K562 (cell line): ENCODE data around the gene TJP2. TPM values are rescaled to one million over a fixed set of nuclear protein-coding genes. Genes with fewer than 3 reads are reported as not detected.

ENCODE experiments used
- ATAC-seq: fragments of 200-7000 bp; cut with Tn5 transposase; 3 replicates; pipeline ENCODE4 v1.9.1; 2020; ENCODE audit warnings: moderate library complexity
- BruUV-seq: library from RNA; stranded (reverse); fragments of 400-500 nt; replicated peaks from 2 replicates; lab custom pipeline; 2021; lab: Mats Ljungman, UMichigan
- CTCF ChIA-PET: fragments of 300-600 bp; formaldehyde crosslinking; extraction: SDS; loops from one replicate; lab custom pipeline; 2021; ENCODE audit warnings: low intra/inter-chr PET ratio; lab: Yijun Ruan, JAX
- POLR2A ChIA-PET: fragments of 300-600, 350-650 bp; sonication (Branson Sonifier 250); formaldehyde crosslinking; extraction: SDS; loops from one replicate; lab custom pipeline; 2021; ENCODE audit warnings: antibody characterized with exemption, inconsistent platforms; lab: Yijun Ruan, JAX
- DNase-seq, 4 experiments: peaks; one replicate each; pipeline versions ENCODE4 v3.0.0 to v3.0.0-alpha.2; 2011 to 2018; ENCODE audit warnings: low spot score in 3 of 4, mixed read lengths in 3 of 4; ENCODE audit errors: extremely low read depth in 1 of 4
- FAIRE-seq: peaks from 2 replicates; lab custom pipeline; 2011; peaks lifted over from hg19 to GRCh38; lab: Jason Lieb, UNC
- H2AFZ ChIP-seq: 2 replicates; pipeline ENCODE4 v1.6.0; 2011; ENCODE audit warnings: low read depth, low read length, control low read depth, inconsistent platforms
- H3K27ac ChIP-seq: fragments of 200-600 bp; 3 replicates; pipeline ENCODE4 v1.8.0; 2011; ENCODE audit warnings: low read depth, mild to moderate bottlenecking, control low read depth, inconsistent platforms, low read length, moderate library complexity, mixed read lengths; ENCODE audit errors: extremely low read depth
- H3K27me3 ChIP-seq, 2 experiments: fragments of 300-600 bp in 1 of 2; 2 replicates in 1 of 2; 3 replicates in 1 of 2; pipeline versions ENCODE4 v1.6.0 to v1.8.0; 2011; ENCODE audit warnings: inconsistent platforms in 2 of 2, low read length in 2 of 2, mild to moderate bottlenecking in 1 of 2, mixed read lengths in 1 of 2, moderate library complexity in 1 of 2; ENCODE audit not compliant: control insufficient read depth in 2 of 2, insufficient read depth in 2 of 2
- H3K36me3 ChIP-seq: fragments of 300-600 bp; 3 replicates; pipeline ENCODE4 v1.8.0; 2011; ENCODE audit warnings: mild to moderate bottlenecking, low read length, inconsistent platforms; ENCODE audit not compliant: control insufficient read depth, insufficient read depth
- H3K4me1 ChIP-seq, 2 experiments: fragments of 200-600 bp in 1 of 2; replicated peaks in 1 of 2; 2 replicates in 1 of 2; 3 replicates in 1 of 2; pipeline versions ENCODE4 v1.5.1 to v1.8.0; 2011; ENCODE audit warnings: inconsistent platforms in 2 of 2, low read length in 2 of 2, mild to moderate bottlenecking in 1 of 2, mixed read lengths in 1 of 2, moderate library complexity in 1 of 2; ENCODE audit not compliant: control insufficient read depth in 2 of 2, insufficient read depth in 2 of 2
- H3K4me2 ChIP-seq: 2 replicates; pipeline ENCODE4 v1.6.1; 2011; ENCODE audit warnings: low read length, control low read depth, inconsistent platforms, mixed read lengths; ENCODE audit not compliant: insufficient read depth
- H3K4me3 ChIP-seq: fragments of 200-600 bp; sonication (generic), shearing (Covaris generic); 2 replicates; pipeline ENCODE4 v1.5.1; 2016; ENCODE audit warnings: control low read depth, inconsistent platforms
- H3K79me2 ChIP-seq: fragments of 200-600 bp; 3 replicates; pipeline ENCODE4 v1.8.0; 2011; ENCODE audit warnings: low read length, inconsistent platforms; ENCODE audit not compliant: control insufficient read depth, insufficient read depth
- H3K9ac ChIP-seq, 2 experiments: 2 replicates each; pipeline versions ENCODE4 v1.6.0 to v1.6.1; 2011; ENCODE audit warnings: low read depth in 2 of 2, low read length in 2 of 2, control low read depth in 1 of 2, inconsistent platforms in 1 of 2, mild to moderate bottlenecking in 1 of 2, mixed read lengths in 1 of 2; ENCODE audit not compliant: insufficient read depth in 1 of 2
- H3K9me1 ChIP-seq: one replicate; pipeline ENCODE4 v1.6.0; 2011; ENCODE audit warnings: inconsistent platforms, mild to moderate bottlenecking, low read length, moderate library complexity; ENCODE audit not compliant: control insufficient read depth, insufficient read depth
- H3K9me3 ChIP-seq: replicated peaks from 2 replicates; pipeline ENCODE4 v1.5.1; 2011; ENCODE audit warnings: low read depth, low read length, inconsistent platforms; ENCODE audit not compliant: control insufficient read depth, insufficient read depth
- H4K20me1 ChIP-seq: replicated peaks from 2 replicates; pipeline ENCODE4 v1.6.1; 2011; ENCODE audit warnings: low read length, inconsistent platforms, mixed read lengths; ENCODE audit not compliant: control insufficient read depth, insufficient read depth
- BRCA1 ChIP-seq, 2 experiments: fragments of 450-650 bp in 1 of 2; sonication (generic) in 1 of 2; formaldehyde crosslinking in 1 of 2; IDR thresholded peaks; 2 replicates each; pipeline versions ENCODE4 v1.5.0 to v1.6.1; 2017 to 2020; ENCODE audit warnings: mild to moderate bottlenecking in 1 of 2, missing genetic modification reagents in 1 of 2
- ELF4 ChIP-seq: fragments of 450-650 bp; formaldehyde crosslinking; IDR thresholded peaks from 2 replicates; pipeline ENCODE4 v1.4.0; 2022; ENCODE audit warnings: missing genetic modification characterization
- SOX6 ChIP-seq: fragments of 450-650 bp; IDR thresholded peaks from 2 replicates; pipeline ENCODE4 v1.6.1; 2014; ENCODE audit warnings: mild to moderate bottlenecking
- SREBF1 ChIP-seq: fragments of 150-350 bp; IDR thresholded peaks from 2 replicates; pipeline ENCODE4 v1.6.1; 2014; ENCODE audit warnings: antibody characterized with exemption, low read depth, low read length, borderline replicate concordance
- SRF ChIP-seq, 2 experiments: fragments of 250-450, 450-650 bp in 1 of 2; sonication (Bioruptor Pico) in 1 of 2; sonication (generic) in 1 of 2; formaldehyde crosslinking; IDR thresholded peaks; 2 replicates each; pipeline versions ENCODE4 v1.5.0 to v1.5.1; 2020 to 2022; ENCODE audit warnings: mild to moderate bottlenecking in 1 of 2, missing genetic modification reagents in 1 of 2
- SRSF1 ChIP-seq: fragments of 200-400 bp; formaldehyde crosslinking; IDR thresholded peaks from 2 replicates; pipeline ENCODE4 v1.6.1; 2017; ENCODE audit warnings: mild to moderate bottlenecking, low read depth, low read length, moderate library complexity
- ZNF239 ChIP-seq: fragments of 250-450 bp; sonication (Bioruptor Pico); IDR thresholded peaks from 2 replicates; pipeline ENCODE4 v1.4.0; 2020; ENCODE audit warnings: mild to moderate bottlenecking
- ZNF384 ChIP-seq: IDR thresholded peaks from 2 replicates; pipeline ENCODE4 v1.6.1; 2012; ENCODE audit warnings: low read depth, low read length, improper control_type of control experiment
- WGBS: fragments of 100-300 bp; shearing (Covaris generic); methylation state at CpG from one replicate; pipeline ENCODE4 v1.1.6; 2016; ENCODE audit warnings: low coverage, mixed read lengths; ENCODE audit not compliant: insufficient coverage; ENCODE audit errors: missing lambda C conversion rate; 5-methylcytosine and 5-hydroxymethylcytosine counted together
- in situ Hi-C: fragments of 300-500 bp; cut with MboI; formaldehyde crosslinking; loops from 4 replicates; pipeline ENCODE4 v1.15.0; 2018; ENCODE audit warnings: inconsistent platforms, mixed read lengths
- intact Hi-C: fragments of 100-400 bp; cut with micrococcal nuclease; formaldehyde crosslinking; loops from 2 replicates; pipeline ENCODE4 v1.14.2; 2022
- polyA plus RNA-seq, 8 experiments: library from polyadenylated mRNA; depleted of rRNA in 4 of 8; stranded (reverse) in 5 of 8; unstranded in 3 of 8; fragments of >200 nt; fragmentation: Nextera tagmentation in 2 of 8; fragmentation: Illumina TruSeq in 1 of 8; extraction: Ambion mirVana in 2 of 8; extraction: Trizol in 1 of 8; gene quantifications; 2 replicates each; pipeline versions ENCODE4 v1.2.1 to v1.2.3, GENCODE V29; 2011 to 2014; ENCODE audit warnings: inconsistent platforms in 1 of 8, missing spikeins in 1 of 8
- total RNA-seq, 7 experiments: library from RNA; depleted of rRNA in 6 of 7; stranded (reverse); fragments of >200 nt in 6 of 7; fragmentation: Illumina TruSeq in 2 of 7; extraction: Trizol in 2 of 7; gene quantifications; 2 replicates each; pipeline versions ENCODE4 v1.2.1 to v1.2.3, GENCODE V29; 2011 to 2021; ENCODE audit warnings: low replicate concordance in 1 of 7
- TF ChIP-seq, protein P1 (sequence below), 2 experiments: fragments of 450-650 bp in 1 of 2; sonication (generic) in 1 of 2; formaldehyde crosslinking in 1 of 2; IDR thresholded peaks; 2 replicates each; pipeline versions ENCODE4 v1.7.1 to v1.9.0; 2016 to 2022; ENCODE audit warnings: inconsistent platforms in 1 of 2, mild to moderate bottlenecking in 1 of 2, missing genetic modification reagents in 1 of 2

The TJP2 gene
- total and polyA plus RNA-seq, 9 of the 15 experiments (the other 6 are each of a cell fraction or from before 2014, with no cell fraction given) = 4.0 to 24.1 (median 16.8) TPM

- TF ChIP-seq ELF4 (CRISPR knock-in tag) = no peak
- TF ChIP-seq ZNF239 = no peak
- no peak for TF ChIP-seq SRF (CRISPR knock-in tag; IDR thresholded peaks at IDR 0.05)
- no peak for TF ChIP-seq ZNF384
- TF ChIP-seq SOX6 = no peak
- TF ChIP-seq SRSF1 = no peak
- TF ChIP-seq, protein P1, sequence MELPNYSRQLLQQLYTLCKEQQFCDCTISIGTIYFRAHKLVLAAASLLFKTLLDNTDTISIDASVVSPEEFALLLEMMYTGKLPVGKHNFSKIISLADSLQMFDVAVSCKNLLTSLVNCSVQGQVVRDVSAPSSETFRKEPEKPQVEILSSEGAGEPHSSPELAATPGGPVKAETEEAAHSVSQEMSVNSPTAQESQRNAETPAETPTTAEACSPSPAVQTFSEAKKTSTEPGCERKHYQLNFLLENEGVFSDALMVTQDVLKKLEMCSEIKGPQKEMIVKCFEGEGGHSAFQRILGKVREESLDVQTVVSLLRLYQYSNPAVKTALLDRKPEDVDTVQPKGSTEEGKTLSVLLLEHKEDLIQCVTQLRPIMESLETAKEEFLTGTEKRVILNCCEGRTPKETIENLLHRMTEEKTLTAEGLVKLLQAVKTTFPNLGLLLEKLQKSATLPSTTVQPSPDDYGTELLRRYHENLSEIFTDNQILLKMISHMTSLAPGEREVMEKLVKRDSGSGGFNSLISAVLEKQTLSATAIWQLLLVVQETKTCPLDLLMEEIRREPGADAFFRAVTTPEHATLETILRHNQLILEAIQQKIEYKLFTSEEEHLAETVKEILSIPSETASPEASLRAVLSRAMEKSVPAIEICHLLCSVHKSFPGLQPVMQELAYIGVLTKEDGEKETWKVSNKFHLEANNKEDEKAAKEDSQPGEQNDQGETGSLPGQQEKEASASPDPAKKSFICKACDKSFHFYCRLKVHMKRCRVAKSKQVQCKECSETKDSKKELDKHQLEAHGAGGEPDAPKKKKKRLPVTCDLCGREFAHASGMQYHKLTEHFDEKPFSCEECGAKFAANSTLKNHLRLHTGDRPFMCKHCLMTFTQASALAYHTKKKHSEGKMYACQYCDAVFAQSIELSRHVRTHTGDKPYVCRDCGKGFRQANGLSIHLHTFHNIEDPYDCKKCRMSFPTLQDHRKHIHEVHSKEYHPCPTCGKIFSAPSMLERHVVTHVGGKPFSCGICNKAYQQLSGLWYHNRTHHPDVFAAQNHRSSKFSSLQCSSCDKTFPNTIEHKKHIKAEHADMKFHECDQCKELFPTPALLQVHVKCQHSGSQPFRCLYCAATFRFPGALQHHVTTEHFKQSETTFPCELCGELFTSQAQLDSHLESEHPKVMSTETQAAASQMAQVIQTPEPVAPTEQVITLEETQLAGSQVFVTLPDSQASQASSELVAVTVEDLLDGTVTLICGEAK (IDR thresholded peaks at IDR 0.05) = no peak
- TF ChIP-seq, protein P1 (CRISPR knock-in tag; IDR thresholded peaks at IDR 0.05) = no peak
- TF ChIP-seq BRCA1 (IDR thresholded peaks at IDR 0.05) = no peak
- no peak for TF ChIP-seq BRCA1 (CRISPR knock-in tag; IDR thresholded peaks at IDR 0.05)
- TF ChIP-seq SREBF1 = no peak
- Histone ChIP-seq H3K4me1 (no peaks in the 10 kb centered on the region; a peak in 1 of 5 replicates), H3K4me2 (no peak overlapping the region), H2AFZ (no peak overlapping the region), H3K36me3 (no peaks in the 10 kb centered on the region), H3K9me1 (no peaks in the 10 kb centered on the region), H3K27me3 (no peaks in the 10 kb centered on the region), H3K9me3 (no peaks in the 10 kb centered on the region), H4K20me1 (no peaks in the 10 kb centered on the region), H3K79me2 (no peaks in the 10 kb centered on the region), H3K9ac (no peak overlapping the region), H3K27ac (no peak overlapping the region), H3K4me3 (no peak overlapping the region)
- POLR2A ChIA-PET = no interaction called here
- DNase-seq (no peak), FAIRE-seq (no peak), ATAC-seq (no peak)
- 7% methylated on average over 2 of the region's 2 CpGs for WGBS
- no TSS peak for BruUV-seq
- intact Hi-C loops = no loop called here
- CTCF ChIA-PET = no interaction called here
- in situ Hi-C loops = no loop called here
These were observed 129.3 kb downstream of the TJP2 start for GRCh38 chr9:69303331-69303730.
